ENCODE data around the gene DBT. TPM values are rescaled to one million over a fixed set of nuclear protein-coding genes. Genes with fewer than 3 reads are reported as not detected.
"Not testable (repeated sequence)": the region's sequence is repeated elsewhere in the genome, so short reads cannot be mapped to it uniquely, and the experiment has no call there.

The DBT gene
- total RNA-seq, 1 donor from 2014 or later: 13.7 TPM

DNA sequence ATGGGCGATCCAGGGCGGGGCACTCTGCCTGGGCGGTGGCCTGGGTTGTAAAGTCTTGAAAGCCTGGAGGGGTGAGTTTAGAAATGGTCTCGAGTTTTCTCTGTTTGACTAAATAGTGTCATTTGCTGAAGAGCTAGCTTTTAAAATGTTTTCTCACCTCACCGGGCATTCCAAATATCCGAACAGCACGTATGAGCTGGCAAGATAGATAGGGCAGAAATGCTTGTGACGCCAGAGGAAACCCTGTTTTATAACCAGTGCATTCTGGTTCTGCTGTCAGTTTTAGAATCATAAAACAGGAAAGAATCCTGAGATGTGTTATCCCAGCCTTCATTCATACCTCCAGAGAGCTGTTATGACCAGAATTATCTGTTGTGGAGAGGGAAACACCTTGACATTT is 17.1 kb upstream of the DBT start:
- H3K9ac ChIP-seq: peak overlapping the region; percentile 79
- TF ChIP-seq EZH2 (IDR thresholded peaks at IDR 0.05): no peak
- TF ChIP-seq, protein P1, sequence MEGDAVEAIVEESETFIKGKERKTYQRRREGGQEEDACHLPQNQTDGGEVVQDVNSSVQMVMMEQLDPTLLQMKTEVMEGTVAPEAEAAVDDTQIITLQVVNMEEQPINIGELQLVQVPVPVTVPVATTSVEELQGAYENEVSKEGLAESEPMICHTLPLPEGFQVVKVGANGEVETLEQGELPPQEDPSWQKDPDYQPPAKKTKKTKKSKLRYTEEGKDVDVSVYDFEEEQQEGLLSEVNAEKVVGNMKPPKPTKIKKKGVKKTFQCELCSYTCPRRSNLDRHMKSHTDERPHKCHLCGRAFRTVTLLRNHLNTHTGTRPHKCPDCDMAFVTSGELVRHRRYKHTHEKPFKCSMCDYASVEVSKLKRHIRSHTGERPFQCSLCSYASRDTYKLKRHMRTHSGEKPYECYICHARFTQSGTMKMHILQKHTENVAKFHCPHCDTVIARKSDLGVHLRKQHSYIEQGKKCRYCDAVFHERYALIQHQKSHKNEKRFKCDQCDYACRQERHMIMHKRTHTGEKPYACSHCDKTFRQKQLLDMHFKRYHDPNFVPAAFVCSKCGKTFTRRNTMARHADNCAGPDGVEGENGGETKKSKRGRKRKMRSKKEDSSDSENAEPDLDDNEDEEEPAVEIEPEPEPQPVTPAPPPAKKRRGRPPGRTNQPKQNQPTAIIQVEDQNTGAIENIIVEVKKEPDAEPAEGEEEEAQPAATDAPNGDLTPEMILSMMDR (IDR thresholded peaks at IDR 0.05): no peak
- TF ChIP-seq EZH2phosphoT487 (IDR thresholded peaks at IDR 0.05): no peak
- H3K79me2 ChIP-seq (ENCODE audit: low read depth): peaks cover 40% of the 10 kb centered on the region
- Mint-ChIP-seq H3K9me3 (peaks cover 15% of the 10 kb centered on the region), H3K27me3 (ENCODE audit: insufficient read depth, low read depth) (no peaks in the 10 kb centered on the region), H3K4me1 (peaks cover 4% of the 10 kb centered on the region), H3K27ac (peak overlapping the region; percentile 99), H3K36me3 (peaks cover 39% of the 10 kb centered on the region), H3K4me3 (peak overlapping the region; percentile 100)
- peak overlapping the region; percentile 82 for H3K4me3 ChIP-seq
- H3K27me3 ChIP-seq: no peaks in the 10 kb centered on the region
- H3K27ac ChIP-seq: no peak overlapping the region
- peak overlapping the region; percentile 86 for H3K4me2 ChIP-seq
- H3F3A ChIP-seq (ENCODE audit: low read depth): peaks cover 4% of the 10 kb centered on the region
- peaks cover 13% of the 10 kb centered on the region for H3K36me3 ChIP-seq
- peaks cover 4% of the 10 kb centered on the region for H3K9me3 ChIP-seq (ENCODE audit: low read depth)
- peaks cover 10% of the 10 kb centered on the region for H3K4me1 ChIP-seq
- no peak for DNase-seq (ENCODE audit: low spot score)
- H2AFZ ChIP-seq (replicated peaks): peak overlapping the region; percentile 99
- H4K20me1 ChIP-seq (ENCODE audit: low read depth): no peaks in the 10 kb centered on the region

DNA sequence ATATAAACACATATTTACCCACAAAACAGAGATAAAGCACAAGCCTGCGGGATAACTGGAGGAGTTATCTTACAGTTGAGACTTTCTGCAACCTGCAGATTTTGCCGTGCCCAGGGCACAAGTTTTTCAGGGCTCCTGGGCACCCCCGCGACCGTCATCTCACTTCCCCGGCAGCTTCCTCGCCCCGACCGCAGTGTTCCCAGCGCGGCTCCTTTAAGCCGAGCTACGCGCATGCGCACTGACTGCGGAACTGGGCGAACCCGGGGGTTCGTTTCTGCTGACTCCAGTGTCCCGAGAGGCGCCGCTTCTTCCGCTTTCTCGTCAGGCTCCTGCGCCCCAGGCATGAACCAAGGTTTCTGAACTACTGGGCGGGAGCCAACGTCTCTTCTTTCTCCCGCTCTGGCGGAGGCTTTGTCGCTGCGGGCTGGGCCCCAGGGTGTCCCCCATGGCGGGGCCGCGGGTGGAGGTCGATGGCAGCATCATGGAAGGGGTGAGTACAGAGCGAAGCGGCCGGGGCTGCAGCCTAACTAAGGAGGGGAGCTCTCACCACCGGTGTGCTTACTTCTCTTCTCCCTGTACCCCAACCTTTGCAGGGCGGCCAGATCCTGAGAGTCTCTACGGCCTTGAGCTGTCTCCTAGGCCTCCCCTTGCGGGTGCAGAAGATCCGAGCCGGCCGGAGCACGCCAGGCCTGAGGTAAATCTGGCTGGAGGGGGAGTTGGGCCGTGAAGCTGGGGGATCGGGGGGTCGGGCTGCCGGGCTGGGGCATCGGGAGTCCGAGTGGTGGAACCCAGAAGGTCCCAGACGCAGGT is 16.5 kb upstream of the DBT start, which contains the start of gene RTCA:
RTCA (plus strand) TSS at position 286 of the 810 bp plus-strand sequence; CDS start at position 446, 160 bp downstream.
- H3K27me3 ChIP-seq: no peaks in the 10 kb centered on the region
- peak; percentile 98 for DNase-seq (ENCODE audit: low spot score)
- peak within 1 kb of the TSS; percentile 86 for H3K4me2 ChIP-seq
- H3K4me3 Mint-ChIP-seq: peak within 1 kb of the TSS; percentile 100
- H3K9ac ChIP-seq: peak within 1 kb of the TSS; percentile 79
- peak within 1 kb of the TSS; percentile 60 for H3K27ac ChIP-seq
- peaks cover 34% of the 10 kb centered on the region for H3K36me3 Mint-ChIP-seq
- H3K9me3 ChIP-seq (ENCODE audit: low read depth): peaks cover 4% of the 10 kb centered on the region
- H3K4me3 ChIP-seq: peak within 1 kb of the TSS; percentile 82
- H3K27me3 Mint-ChIP-seq (ENCODE audit: insufficient read depth, low read depth): no peaks in the 10 kb centered on the region
- TF ChIP-seq, protein P1 (IDR thresholded peaks at IDR 0.05): no peak
- TF ChIP-seq EZH2phosphoT487 (IDR thresholded peaks at IDR 0.05): no peak
- TF ChIP-seq EZH2 (IDR thresholded peaks at IDR 0.05): no peak
- peak within 1 kb of the TSS; percentile 99 for H2AFZ ChIP-seq (replicated peaks)
- H3K9me3 Mint-ChIP-seq: peaks cover 20% of the 10 kb centered on the region
- H3K4me1 ChIP-seq: peaks cover 10% of the 10 kb centered on the region
- no peaks in the 10 kb centered on the region for H4K20me1 ChIP-seq (ENCODE audit: low read depth)
- peaks cover 4% of the 10 kb centered on the region for H3F3A ChIP-seq (ENCODE audit: low read depth)
- H3K27ac Mint-ChIP-seq: peak within 1 kb of the TSS; percentile 99
- H3K79me2 ChIP-seq (ENCODE audit: low read depth): peaks cover 40% of the 10 kb centered on the region
- H3K4me1 Mint-ChIP-seq: peaks cover 4% of the 10 kb centered on the region
- H3K36me3 ChIP-seq: peaks cover 13% of the 10 kb centered on the region

DNA sequence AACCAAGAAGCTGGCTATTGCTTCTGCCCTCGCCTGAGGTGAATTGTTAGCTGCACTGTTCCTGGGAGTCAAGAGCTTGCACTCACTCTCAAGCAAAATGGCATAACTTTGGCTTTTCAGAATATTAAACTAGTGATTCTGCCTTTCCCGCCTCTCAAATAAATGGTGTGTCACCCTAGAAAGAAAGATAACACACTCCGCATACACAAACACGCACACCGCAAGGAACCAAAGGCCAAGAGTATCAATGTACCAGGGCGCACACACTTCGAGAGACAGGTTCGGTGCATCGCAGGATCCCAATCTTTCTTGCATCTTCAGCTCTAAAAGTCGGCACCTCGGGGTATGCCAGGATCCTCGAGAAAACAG is 15.9 kb upstream of the DBT start:
- H3K9ac ChIP-seq: peak overlapping the region; percentile 44
- no peak for DNase-seq (ENCODE audit: low spot score)
- H3K4me3 Mint-ChIP-seq: peak overlapping the region; percentile 100
- H3K4me1 ChIP-seq: peaks cover 10% of the 10 kb centered on the region
- TF ChIP-seq EZH2 (IDR thresholded peaks at IDR 0.05): no peak
- H3K79me2 ChIP-seq (ENCODE audit: low read depth): peaks cover 37% of the 10 kb centered on the region
- H3K36me3 ChIP-seq: peaks cover 9% of the 10 kb centered on the region
- no peaks in the 10 kb centered on the region for H3K27me3 ChIP-seq
- no peak overlapping the region for H3K27ac ChIP-seq
- H3K36me3 Mint-ChIP-seq: peaks cover 30% of the 10 kb centered on the region
- H3K9me3 Mint-ChIP-seq: peaks cover 22% of the 10 kb centered on the region
- H3K4me3 ChIP-seq: peak overlapping the region; percentile 82
- no peaks in the 10 kb centered on the region for H3K27me3 Mint-ChIP-seq (ENCODE audit: insufficient read depth, low read depth)
- peaks cover 4% of the 10 kb centered on the region for H3F3A ChIP-seq (ENCODE audit: low read depth)
- H3K4me1 Mint-ChIP-seq: peaks cover 4% of the 10 kb centered on the region
- peak overlapping the region; percentile 99 for H2AFZ ChIP-seq (replicated peaks)
- peak overlapping the region; percentile 13 for H3K27ac Mint-ChIP-seq
- H3K4me2 ChIP-seq: peak overlapping the region; percentile 86
- peaks cover 4% of the 10 kb centered on the region for H3K9me3 ChIP-seq (ENCODE audit: low read depth)
- H4K20me1 ChIP-seq (ENCODE audit: low read depth): no peaks in the 10 kb centered on the region

DNA sequence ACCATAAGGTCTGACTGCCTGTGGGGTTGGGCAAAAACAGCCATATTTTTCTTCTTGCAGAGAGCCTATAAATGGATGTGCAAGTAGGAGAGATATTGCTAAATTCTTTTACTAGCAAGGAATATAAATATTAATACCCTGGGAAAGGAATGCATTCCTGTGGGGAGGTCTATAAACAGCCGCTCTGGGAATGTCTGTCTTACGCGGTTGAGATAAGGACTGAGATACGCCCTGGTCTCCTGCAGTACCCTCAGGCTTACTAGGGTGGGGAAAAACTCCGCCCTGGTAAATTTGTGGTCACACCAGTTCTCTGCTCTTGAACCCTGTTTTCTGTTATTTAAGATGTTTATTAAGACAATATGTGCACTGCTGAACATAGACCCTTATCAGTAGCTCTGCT is 14.4 kb upstream of the DBT start:
- not testable (repeated sequence) for H2AFZ ChIP-seq (replicated peaks); H3K36me3 ChIP-seq; H3K4me2 ChIP-seq; H3K27me3 Mint-ChIP-seq (ENCODE audit: insufficient read depth, low read depth); H3K9me3 ChIP-seq (ENCODE audit: low read depth); H3K27me3 ChIP-seq; H4K20me1 ChIP-seq (ENCODE audit: low read depth); H3K4me1 Mint-ChIP-seq; H3K4me3 ChIP-seq; DNase-seq (ENCODE audit: low spot score); H3F3A ChIP-seq (ENCODE audit: low read depth); H3K27ac Mint-ChIP-seq; H3K4me3 Mint-ChIP-seq; H3K27ac ChIP-seq; H3K9ac ChIP-seq
- peaks cover 10% of the 10 kb centered on the region for H3K4me1 ChIP-seq
- Mint-ChIP-seq H3K36me3 (peaks cover 24% of the 10 kb centered on the region), H3K9me3 (peaks cover 27% of the 10 kb centered on the region)
- H3K79me2 ChIP-seq (ENCODE audit: low read depth): peaks cover 35% of the 10 kb centered on the region
